ENCODE measurements around the gene EOLA1. TPM values are rescaled to one million over a fixed set of nuclear protein-coding genes. Genes with fewer than 3 reads are reported as not detected.

Gene EOLA1
- total RNA-seq, 1 experiment from 2014 or later: 9.0 TPM

DNA sequence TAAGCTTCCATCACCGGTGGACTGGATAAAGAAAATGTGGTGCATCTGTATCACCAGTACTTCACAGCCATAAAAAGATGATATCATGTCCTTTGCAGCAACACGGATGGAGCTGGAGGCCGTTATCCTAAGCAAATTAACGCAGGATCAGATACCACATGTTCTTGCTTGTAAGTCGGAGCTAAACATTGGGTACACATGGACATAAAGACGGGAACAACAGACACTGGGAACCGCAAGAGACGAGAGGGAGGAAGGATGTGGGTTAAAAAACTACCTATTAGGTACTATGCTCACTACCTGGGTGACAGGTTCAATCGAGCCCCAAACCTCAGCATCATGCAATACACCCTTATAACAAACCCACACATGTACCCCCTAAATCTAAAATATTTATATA is 19.4 kb upstream of the EOLA1 start:
- ChIA-PET CTCF (interaction anchor here (1.0 kb wide), 1 partner anchor 9 kb away, joined by 3 read pairs; no protein-coding TSS in a partner anchor), RAD21 (ENCODE audit: low non-redundant PET in 1 of 2, low total read pairs in 2 of 2, uncharacterized antibody in 2 of 2, unreplicated experiment in 2 of 2) (no interaction called here), POLR2A (no interaction called here)
- peaks cover 0 to 5% of the 10 kb centered on the region in 2 experiments; a peak in 1 of 4 replicates for H3K4me1 ChIP-seq (ENCODE audit: control insufficient read depth in 1 of 2, insufficient read depth in 2 of 2, low read length in 2 of 2)
- DNase-seq (ENCODE audit: low read depth, low spot score): no peak
- H2AFZ ChIP-seq (ENCODE audit: low read depth, low read length, poor library complexity, severe bottlenecking): no peak overlapping the region
- no peaks in the 10 kb centered on the region for H3K27me3 ChIP-seq (ENCODE audit: insufficient read depth, low read length)
- no peaks in the 10 kb centered on the region for H4K20me1 ChIP-seq (ENCODE audit: insufficient read depth)
- H3K9me3 ChIP-seq (ENCODE audit: control insufficient read depth in 1 of 2, insufficient read depth in 1 of 2, low read depth in 1 of 2, low read length in 2 of 2): no peaks in the 10 kb centered on the region
- no peak overlapping the region for H3K9ac ChIP-seq (ENCODE audit: low read length)
- H3K4me2 ChIP-seq (ENCODE audit: low read length): no peak overlapping the region
- no TSS peak for BruUV-seq (replicated peaks)
- no peak overlapping the region for H3K4me3 ChIP-seq (replicated peaks in 1 of 2; ENCODE audit: low read depth in 1 of 2, low read length in 2 of 2)
- no peak for ATAC-seq
- intact Hi-C loops (cut with micrococcal nuclease): no loop called here
- TF ChIP-seq JUND (IDR thresholded peaks at IDR 0.05): no peak
- no peak for TF ChIP-seq CBX3 (IDR thresholded peaks at IDR 0.05; ENCODE audit: low read depth)
- TF ChIP-seq, protein P1, sequence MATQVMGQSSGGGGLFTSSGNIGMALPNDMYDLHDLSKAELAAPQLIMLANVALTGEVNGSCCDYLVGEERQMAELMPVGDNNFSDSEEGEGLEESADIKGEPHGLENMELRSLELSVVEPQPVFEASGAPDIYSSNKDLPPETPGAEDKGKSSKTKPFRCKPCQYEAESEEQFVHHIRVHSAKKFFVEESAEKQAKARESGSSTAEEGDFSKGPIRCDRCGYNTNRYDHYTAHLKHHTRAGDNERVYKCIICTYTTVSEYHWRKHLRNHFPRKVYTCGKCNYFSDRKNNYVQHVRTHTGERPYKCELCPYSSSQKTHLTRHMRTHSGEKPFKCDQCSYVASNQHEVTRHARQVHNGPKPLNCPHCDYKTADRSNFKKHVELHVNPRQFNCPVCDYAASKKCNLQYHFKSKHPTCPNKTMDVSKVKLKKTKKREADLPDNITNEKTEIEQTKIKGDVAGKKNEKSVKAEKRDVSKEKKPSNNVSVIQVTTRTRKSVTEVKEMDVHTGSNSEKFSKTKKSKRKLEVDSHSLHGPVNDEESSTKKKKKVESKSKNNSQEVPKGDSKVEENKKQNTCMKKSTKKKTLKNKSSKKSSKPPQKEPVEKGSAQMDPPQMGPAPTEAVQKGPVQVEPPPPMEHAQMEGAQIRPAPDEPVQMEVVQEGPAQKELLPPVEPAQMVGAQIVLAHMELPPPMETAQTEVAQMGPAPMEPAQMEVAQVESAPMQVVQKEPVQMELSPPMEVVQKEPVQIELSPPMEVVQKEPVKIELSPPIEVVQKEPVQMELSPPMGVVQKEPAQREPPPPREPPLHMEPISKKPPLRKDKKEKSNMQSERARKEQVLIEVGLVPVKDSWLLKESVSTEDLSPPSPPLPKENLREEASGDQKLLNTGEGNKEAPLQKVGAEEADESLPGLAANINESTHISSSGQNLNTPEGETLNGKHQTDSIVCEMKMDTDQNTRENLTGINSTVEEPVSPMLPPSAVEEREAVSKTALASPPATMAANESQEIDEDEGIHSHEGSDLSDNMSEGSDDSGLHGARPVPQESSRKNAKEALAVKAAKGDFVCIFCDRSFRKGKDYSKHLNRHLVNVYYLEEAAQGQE (IDR thresholded peaks at IDR 0.05; ENCODE audit: low read depth): no peak
- TF ChIP-seq SRF (IDR thresholded peaks at IDR 0.05; ENCODE audit: low read depth): no peak
- no peak for TF ChIP-seq ELF1 (IDR thresholded peaks at IDR 0.05; ENCODE audit: borderline replicate concordance, low read depth)
- no peak for TF ChIP-seq ZFX (IDR thresholded peaks at IDR 0.05)
- no peaks in the 10 kb centered on the region for H3K36me3 ChIP-seq (ENCODE audit: control insufficient read depth in 1 of 2, insufficient read depth in 2 of 2, low read length in 2 of 2)
- H3K27ac ChIP-seq (ENCODE audit: low read depth, low read length): no peak overlapping the region
- no peaks in the 10 kb centered on the region for H3K79me2 ChIP-seq (ENCODE audit: insufficient read depth, low read length)
- no peaks in the 10 kb centered on the region for H3K9me2 ChIP-seq (ENCODE audit: insufficient read depth)

DNA sequence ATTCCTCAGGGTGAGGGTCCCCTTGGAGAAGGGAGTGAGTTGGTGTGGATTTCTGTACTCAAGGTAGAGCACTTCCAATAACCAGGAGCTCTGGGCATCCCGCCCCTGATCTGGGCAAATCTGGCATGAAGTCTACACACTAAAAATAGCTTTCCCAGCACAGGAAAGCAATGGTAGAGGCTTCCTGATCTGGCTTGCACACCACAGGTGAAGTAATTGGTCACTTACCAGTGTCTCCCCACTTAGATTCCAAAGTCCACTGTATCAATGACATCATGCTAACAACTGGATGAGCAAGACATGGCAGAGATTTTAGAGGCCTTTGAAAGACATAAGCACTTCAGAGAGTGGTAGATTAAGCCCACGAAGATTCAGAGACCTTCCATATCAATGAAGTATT is 17.9 kb upstream of the EOLA1 start:
- Histone ChIP-seq H3K9ac (ENCODE audit: low read length) (no peak overlapping the region), H3K9me3 (ENCODE audit: control insufficient read depth in 1 of 2, insufficient read depth in 1 of 2, low read depth in 1 of 2, low read length in 2 of 2) (no peaks in the 10 kb centered on the region), H3K9me2 (ENCODE audit: insufficient read depth) (no peaks in the 10 kb centered on the region), H3K79me2 (ENCODE audit: insufficient read depth, low read length) (no peaks in the 10 kb centered on the region), H4K20me1 (ENCODE audit: insufficient read depth) (no peaks in the 10 kb centered on the region), H2AFZ (ENCODE audit: low read depth, low read length, poor library complexity, severe bottlenecking) (no peak overlapping the region), H3K4me2 (ENCODE audit: low read length) (no peak overlapping the region), H3K4me3 (replicated peaks in 1 of 2; ENCODE audit: low read depth in 1 of 2, low read length in 2 of 2) (no peak overlapping the region), H3K27ac (ENCODE audit: low read depth, low read length) (no peak overlapping the region), H3K36me3 (ENCODE audit: control insufficient read depth in 1 of 2, insufficient read depth in 2 of 2, low read length in 2 of 2) (no peaks in the 10 kb centered on the region), H3K4me1 (ENCODE audit: control insufficient read depth in 1 of 2, insufficient read depth in 2 of 2, low read length in 2 of 2) (peaks cover 0 to 5% of the 10 kb centered on the region in 2 experiments; a peak in 1 of 4 replicates), H3K27me3 (ENCODE audit: insufficient read depth, low read length) (no peaks in the 10 kb centered on the region)
- BruUV-seq (replicated peaks): no TSS peak
- RAD21 ChIA-PET (ENCODE audit: low non-redundant PET in 1 of 2, low total read pairs in 2 of 2, uncharacterized antibody in 2 of 2, unreplicated experiment in 2 of 2): no interaction called here
- DNase-seq (ENCODE audit: low read depth, low spot score): no peak
- TF ChIP-seq ZNF274 (IDR thresholded peaks at IDR 0.05; ENCODE audit: low read depth, low read length): no peak
- TF ChIP-seq EZH2phosphoT487 (IDR thresholded peaks at IDR 0.05; ENCODE audit: borderline replicate concordance): no peak
- TF ChIP-seq RAD21 (IDR thresholded peaks at IDR 0.05; ENCODE audit: low read depth): no peak
- no peak for TF ChIP-seq ELF1 (IDR thresholded peaks at IDR 0.05; ENCODE audit: borderline replicate concordance, low read depth)
- no peak for TF ChIP-seq JUND (IDR thresholded peaks at IDR 0.05)
- TF ChIP-seq POLR2A (IDR thresholded peaks at IDR 0.05; ENCODE audit: borderline replicate concordance, extremely low read depth, insufficient read depth, insufficient read length): no peak
- TF ChIP-seq CBX3 (IDR thresholded peaks at IDR 0.05; ENCODE audit: low read depth): no peak
- TF ChIP-seq, protein P2, sequence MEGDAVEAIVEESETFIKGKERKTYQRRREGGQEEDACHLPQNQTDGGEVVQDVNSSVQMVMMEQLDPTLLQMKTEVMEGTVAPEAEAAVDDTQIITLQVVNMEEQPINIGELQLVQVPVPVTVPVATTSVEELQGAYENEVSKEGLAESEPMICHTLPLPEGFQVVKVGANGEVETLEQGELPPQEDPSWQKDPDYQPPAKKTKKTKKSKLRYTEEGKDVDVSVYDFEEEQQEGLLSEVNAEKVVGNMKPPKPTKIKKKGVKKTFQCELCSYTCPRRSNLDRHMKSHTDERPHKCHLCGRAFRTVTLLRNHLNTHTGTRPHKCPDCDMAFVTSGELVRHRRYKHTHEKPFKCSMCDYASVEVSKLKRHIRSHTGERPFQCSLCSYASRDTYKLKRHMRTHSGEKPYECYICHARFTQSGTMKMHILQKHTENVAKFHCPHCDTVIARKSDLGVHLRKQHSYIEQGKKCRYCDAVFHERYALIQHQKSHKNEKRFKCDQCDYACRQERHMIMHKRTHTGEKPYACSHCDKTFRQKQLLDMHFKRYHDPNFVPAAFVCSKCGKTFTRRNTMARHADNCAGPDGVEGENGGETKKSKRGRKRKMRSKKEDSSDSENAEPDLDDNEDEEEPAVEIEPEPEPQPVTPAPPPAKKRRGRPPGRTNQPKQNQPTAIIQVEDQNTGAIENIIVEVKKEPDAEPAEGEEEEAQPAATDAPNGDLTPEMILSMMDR (IDR thresholded peaks at IDR 0.05 in 2 of 3, conservative IDR thresholded peaks at IDR 0.05 in 1 of 3; ENCODE audit: borderline replicate concordance in 1 of 3, insufficient read depth in 1 of 3, low read depth in 2 of 3, low read length in 2 of 3): no peak
- intact Hi-C loops (cut with micrococcal nuclease): no loop called here
- POLR2A ChIA-PET: no interaction called here
- no peak for ATAC-seq
- CTCF ChIA-PET: no interaction called here
